EH (cell line): ENCODE measurements around the gene NUDT4.

Experiments
- DNase-seq: peaks from one replicate; pipeline ENCODE4 v3.0.0-alpha.2; 2015; ENCODE audit warnings: low read depth

The NUDT4 gene

GRCh38 chr12:93377252-93378195 is at the start of gene NUDT4:
NUDT4 (plus strand) TSS chr12:93377925; CDS start chr12:93378323, 398 bp downstream.
- DNase-seq = peak; percentile 93

- no peak for DNase-seq
These were observed 44.7 kb upstream of the NUDT4 start for GRCh38 chr12:93333054-93333453.

- no peak for DNase-seq
These were observed 43.9 kb upstream of the NUDT4 start for GRCh38 chr12:93333828-93334227.

GRCh38 chr12:93335603-93336162 is 42.0 kb upstream of the NUDT4 start:
- no peak for DNase-seq

- DNase-seq = peak; percentile 72
These were observed 41.4 kb upstream of the NUDT4 start for GRCh38 chr12:93336291-93336741.

GRCh38 chr12:93338598-93338997 is 39.1 kb upstream of the NUDT4 start:
- no peak for DNase-seq

- no peak for DNase-seq
These were observed 38.0 kb upstream of the NUDT4 start for GRCh38 chr12:93339695-93340094.

GRCh38 chr12:93341409-93342049 is 36.2 kb upstream of the NUDT4 start:
- no peak for DNase-seq

- no peak for DNase-seq
These were observed 30.5 kb upstream of the NUDT4 start for GRCh38 chr12:93347054-93347785.

GRCh38 chr12:93348575-93349435 is 28.9 kb upstream of the NUDT4 start:
- peak; percentile 49 for DNase-seq

GRCh38 chr12:93351726-93352125 is 26.0 kb upstream of the NUDT4 start:
- no peak for DNase-seq

GRCh38 chr12:93352321-93352720 is 25.4 kb upstream of the NUDT4 start:
- DNase-seq = no peak

- DNase-seq = no peak
These were observed 21.5 kb upstream of the NUDT4 start for GRCh38 chr12:93356214-93356613.

GRCh38 chr12:93358058-93358457 is 19.7 kb upstream of the NUDT4 start:
- DNase-seq = no peak

GRCh38 chr12:93358821-93359220 is 18.9 kb upstream of the NUDT4 start:
- DNase-seq = peak; percentile 43

- DNase-seq = no peak
These were observed 17.0 kb upstream of the NUDT4 start for GRCh38 chr12:93360688-93361087.

GRCh38 chr12:93361151-93361919 is 16.4 kb upstream of the NUDT4 start:
- DNase-seq = peak; percentile 18

GRCh38 chr12:93363841-93364297 is 13.9 kb upstream of the NUDT4 start:
- no peak for DNase-seq

GRCh38 chr12:93365616-93366405 is 11.9 kb upstream of the NUDT4 start:
- DNase-seq = no peak
